Panc1 (cell line): ENCODE results near the gene ARHGEF40. TPM values are rescaled to one million over a fixed set of nuclear protein-coding genes. Genes with fewer than 3 reads are reported as not detected.
A peak's percentile ranks its signal among the peaks of the same experiment; 100 is the strongest.

Experiments used
- ATAC-seq: fragments of 200-7000 bp; cut with Tn5 transposase; 2 replicates; pipeline ENCODE4 v1.9.1; 2020; ENCODE audit warnings: mild to moderate bottlenecking, moderate library complexity
- BruUV-seq: library from RNA; stranded (reverse); fragments of 400-500 nt; replicated peaks from 2 replicates; lab custom pipeline; 2021; lab: Mats Ljungman, UMichigan
- CTCF ChIA-PET: fragments of 300-600 bp; sonication (Branson Sonifier 250); formaldehyde crosslinking; loops from one replicate; lab custom pipeline; 2022; ENCODE audit warnings: antibody characterized with exemption; lab: Charles Lee
- POLR2A ChIA-PET: fragments of 300-600 bp; sonication (Branson Sonifier 250); formaldehyde crosslinking; loops from one replicate; lab custom pipeline; 2022; ENCODE audit warnings: antibody characterized with exemption; lab: Charles Lee
- DNase-seq: peaks from one replicate; pipeline ENCODE4 v3.0.0-alpha.2; 2010; ENCODE audit warnings: low read depth, low spot score
- H3K27ac ChIP-seq: 2 replicates; pipeline ENCODE4 v1.5.1; 2011; ENCODE audit warnings: mild to moderate bottlenecking, low read length, inconsistent platforms
- H3K27me3 ChIP-seq: fragments of 200-500 bp; sonication (Bioruptor generic); 2 replicates; pipeline ENCODE4 v1.6.0; 2014; ENCODE audit warnings: low read length, inconsistent platforms; ENCODE audit not compliant: control insufficient read depth, insufficient read depth
- H3K36me3 ChIP-seq: fragments of 200-500 bp; sonication (Bioruptor generic); 2 replicates; pipeline ENCODE4 v1.5.1; 2014; ENCODE audit warnings: inconsistent platforms, mild to moderate bottlenecking, low read length, moderate library complexity; ENCODE audit not compliant: control insufficient read depth, insufficient read depth
- H3K4me1 ChIP-seq: 2 replicates; pipeline ENCODE4 v1.5.1; 2011; ENCODE audit warnings: inconsistent platforms, mild to moderate bottlenecking, low read length, moderate library complexity; ENCODE audit not compliant: control insufficient read depth, insufficient read depth
- H3K4me3 ChIP-seq, 2 experiments: 2 replicates each; pipeline ENCODE4 v1.5.1; 2011 to 2012; ENCODE audit warnings: low read depth in 2 of 2, low read length in 2 of 2, mild to moderate bottlenecking in 2 of 2, inconsistent platforms in 1 of 2, moderate library complexity in 1 of 2
- H3K9me3 ChIP-seq: fragments of 200-500 bp; sonication (Bioruptor generic); 2 replicates; pipeline ENCODE4 v1.5.1; 2014; ENCODE audit warnings: low read depth, mild to moderate bottlenecking, inconsistent platforms, low read length, moderate library complexity; ENCODE audit not compliant: control insufficient read depth, insufficient read depth
- POLR2AphosphoS5 ChIP-seq: IDR thresholded peaks from 2 replicates; pipeline ENCODE4 v1.6.1; 2012; ENCODE audit warnings: mild to moderate bottlenecking, low read depth, low read length, moderate library complexity
- SIN3A ChIP-seq: IDR thresholded peaks from 2 replicates; pipeline ENCODE4 v1.6.1; 2012; ENCODE audit warnings: low read depth, mild to moderate bottlenecking, low read length, moderate library complexity, borderline replicate concordance; ENCODE audit not compliant: insufficient read depth
- TCF7L2 ChIP-seq: IDR thresholded peaks from 2 replicates; pipeline ENCODE4 v1.6.1; 2011; ENCODE audit warnings: mild to moderate bottlenecking, low read depth, low read length, inconsistent platforms
- in situ Hi-C: cut with HindIII; loops from 2 replicates; pipeline ENCODE4 v1.10.0; 2016; ENCODE audit warnings: low sequenced_read_pairs, low pct_unique_long_range_greater_than_20kb
- intact Hi-C: fragments of 100-400 bp; cut with micrococcal nuclease; formaldehyde crosslinking; loops from one replicate; pipeline ENCODE4 v1.10.0; 2022; ENCODE audit not compliant: unreplicated experiment
- total RNA-seq: library from RNA; stranded (reverse); gene quantifications from one replicate; pipeline ENCODE4 v1.2.1, GENCODE V29; 2021; ENCODE audit not compliant: unreplicated experiment
- TF ChIP-seq, protein P1 (sequence below), 2 experiments: IDR thresholded peaks; 2 replicates each; pipeline ENCODE4 v1.6.1; 2011 to 2012; ENCODE audit warnings: low read depth in 2 of 2, control low read depth in 1 of 2, low read length in 1 of 2, mild to moderate bottlenecking in 1 of 2, moderate library complexity in 1 of 2; ENCODE audit not compliant: insufficient read depth in 1 of 2
- TF ChIP-seq, protein P2 (sequence below): fragments of 450-650 bp; IDR thresholded peaks from 2 replicates; pipeline ENCODE4 v1.5.1; 2017; ENCODE audit warnings: mild to moderate bottlenecking

ARHGEF40 gene
- total RNA-seq, 1 experiment from 2014 or later: 11.1 TPM

DNA sequence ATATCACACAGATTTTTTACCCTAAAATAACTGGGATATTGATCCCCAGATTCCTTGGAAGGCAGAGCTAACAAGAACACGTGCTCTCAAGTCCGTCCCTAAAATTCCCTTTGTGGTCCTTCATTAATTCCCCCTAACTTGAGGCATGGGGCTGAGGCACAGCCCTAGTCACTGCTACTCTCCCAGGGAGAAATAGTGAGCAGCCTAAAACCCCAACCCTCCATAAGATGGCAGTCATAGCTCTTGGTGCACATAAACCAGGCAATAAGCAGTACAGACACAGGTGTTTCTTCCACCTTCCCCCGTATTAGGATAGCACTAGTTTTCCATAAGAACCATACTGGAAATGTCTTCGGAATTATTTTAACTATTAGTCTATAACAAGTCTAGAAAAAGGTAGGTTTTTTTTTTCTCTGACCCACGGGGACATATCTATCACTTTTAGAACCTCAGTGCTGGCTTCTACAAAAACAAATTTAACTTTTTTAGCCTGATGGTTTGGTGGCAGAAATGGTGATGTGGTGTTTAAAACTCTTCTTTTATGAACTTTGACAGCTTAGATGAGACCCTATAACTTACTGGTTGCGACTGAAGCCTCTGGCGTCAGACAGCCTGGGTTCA is 3.1 kb upstream of the ARHGEF40 start:
- H3K27me3 ChIP-seq: peaks cover 2% of the 10 kb centered on the region; the same call in 1 of the 2 replicates
- DNase-seq: no peak

DNA sequence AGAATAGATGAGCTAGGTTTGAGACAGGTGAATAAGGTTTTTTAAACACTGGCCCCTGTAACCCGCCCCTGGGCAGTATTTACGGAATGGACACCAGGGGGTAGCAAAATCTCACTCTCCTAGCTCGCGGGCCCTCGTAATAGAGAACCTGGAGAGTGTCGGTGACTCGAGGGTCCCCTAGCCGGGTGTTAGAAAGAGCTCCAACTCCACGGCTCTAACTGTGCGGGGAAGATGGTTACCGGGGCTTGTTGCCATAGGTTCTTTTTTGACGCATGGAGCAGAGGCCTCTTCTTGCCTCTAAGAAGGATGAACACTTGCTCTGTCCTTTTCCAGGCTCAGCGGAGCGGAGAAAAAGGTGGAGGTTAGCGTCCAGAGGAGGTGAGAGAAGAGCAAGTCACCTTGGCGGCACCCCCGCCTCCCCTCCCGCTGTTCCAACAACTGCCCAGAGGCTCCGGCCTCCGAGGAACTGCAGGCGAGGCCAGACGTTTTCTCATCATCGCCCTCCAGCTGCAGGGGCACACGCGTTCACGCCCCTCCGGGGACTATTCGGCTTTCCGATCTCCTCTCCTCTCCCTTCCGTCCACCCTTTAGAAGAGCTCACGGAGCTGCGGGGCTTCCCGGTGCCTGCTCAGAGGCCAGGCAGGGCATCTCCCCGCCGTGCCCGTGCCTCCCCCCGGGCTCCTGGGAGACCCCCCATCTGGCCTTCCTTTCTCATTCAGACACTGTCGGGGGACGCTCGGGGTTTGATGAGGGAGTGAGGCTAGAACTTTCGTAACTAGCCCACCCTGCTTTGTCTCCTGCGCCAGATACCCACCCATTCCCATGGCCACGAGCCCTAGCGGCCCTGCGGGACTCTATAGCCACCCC is 1.4 kb upstream of the ARHGEF40 start:
- peaks cover 7% of the 10 kb centered on the region for H3K4me1 ChIP-seq
- POLR2A ChIA-PET: no interaction called here
- DNase-seq: no peak

More for the DNA sequence above, 3.1 kb upstream of the ARHGEF40 start:
- TF ChIP-seq, protein P1, sequence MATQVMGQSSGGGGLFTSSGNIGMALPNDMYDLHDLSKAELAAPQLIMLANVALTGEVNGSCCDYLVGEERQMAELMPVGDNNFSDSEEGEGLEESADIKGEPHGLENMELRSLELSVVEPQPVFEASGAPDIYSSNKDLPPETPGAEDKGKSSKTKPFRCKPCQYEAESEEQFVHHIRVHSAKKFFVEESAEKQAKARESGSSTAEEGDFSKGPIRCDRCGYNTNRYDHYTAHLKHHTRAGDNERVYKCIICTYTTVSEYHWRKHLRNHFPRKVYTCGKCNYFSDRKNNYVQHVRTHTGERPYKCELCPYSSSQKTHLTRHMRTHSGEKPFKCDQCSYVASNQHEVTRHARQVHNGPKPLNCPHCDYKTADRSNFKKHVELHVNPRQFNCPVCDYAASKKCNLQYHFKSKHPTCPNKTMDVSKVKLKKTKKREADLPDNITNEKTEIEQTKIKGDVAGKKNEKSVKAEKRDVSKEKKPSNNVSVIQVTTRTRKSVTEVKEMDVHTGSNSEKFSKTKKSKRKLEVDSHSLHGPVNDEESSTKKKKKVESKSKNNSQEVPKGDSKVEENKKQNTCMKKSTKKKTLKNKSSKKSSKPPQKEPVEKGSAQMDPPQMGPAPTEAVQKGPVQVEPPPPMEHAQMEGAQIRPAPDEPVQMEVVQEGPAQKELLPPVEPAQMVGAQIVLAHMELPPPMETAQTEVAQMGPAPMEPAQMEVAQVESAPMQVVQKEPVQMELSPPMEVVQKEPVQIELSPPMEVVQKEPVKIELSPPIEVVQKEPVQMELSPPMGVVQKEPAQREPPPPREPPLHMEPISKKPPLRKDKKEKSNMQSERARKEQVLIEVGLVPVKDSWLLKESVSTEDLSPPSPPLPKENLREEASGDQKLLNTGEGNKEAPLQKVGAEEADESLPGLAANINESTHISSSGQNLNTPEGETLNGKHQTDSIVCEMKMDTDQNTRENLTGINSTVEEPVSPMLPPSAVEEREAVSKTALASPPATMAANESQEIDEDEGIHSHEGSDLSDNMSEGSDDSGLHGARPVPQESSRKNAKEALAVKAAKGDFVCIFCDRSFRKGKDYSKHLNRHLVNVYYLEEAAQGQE (IDR thresholded peaks at IDR 0.05; ENCODE audit: insufficient read depth in 1 of 2, low read depth in 2 of 2, low read length in 1 of 2): no peak
- TF ChIP-seq TCF7L2: no peak
- TF ChIP-seq, protein P2, sequence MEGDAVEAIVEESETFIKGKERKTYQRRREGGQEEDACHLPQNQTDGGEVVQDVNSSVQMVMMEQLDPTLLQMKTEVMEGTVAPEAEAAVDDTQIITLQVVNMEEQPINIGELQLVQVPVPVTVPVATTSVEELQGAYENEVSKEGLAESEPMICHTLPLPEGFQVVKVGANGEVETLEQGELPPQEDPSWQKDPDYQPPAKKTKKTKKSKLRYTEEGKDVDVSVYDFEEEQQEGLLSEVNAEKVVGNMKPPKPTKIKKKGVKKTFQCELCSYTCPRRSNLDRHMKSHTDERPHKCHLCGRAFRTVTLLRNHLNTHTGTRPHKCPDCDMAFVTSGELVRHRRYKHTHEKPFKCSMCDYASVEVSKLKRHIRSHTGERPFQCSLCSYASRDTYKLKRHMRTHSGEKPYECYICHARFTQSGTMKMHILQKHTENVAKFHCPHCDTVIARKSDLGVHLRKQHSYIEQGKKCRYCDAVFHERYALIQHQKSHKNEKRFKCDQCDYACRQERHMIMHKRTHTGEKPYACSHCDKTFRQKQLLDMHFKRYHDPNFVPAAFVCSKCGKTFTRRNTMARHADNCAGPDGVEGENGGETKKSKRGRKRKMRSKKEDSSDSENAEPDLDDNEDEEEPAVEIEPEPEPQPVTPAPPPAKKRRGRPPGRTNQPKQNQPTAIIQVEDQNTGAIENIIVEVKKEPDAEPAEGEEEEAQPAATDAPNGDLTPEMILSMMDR: peak; percentile 64
- POLR2A ChIA-PET: no interaction called here
- in situ Hi-C loops: no loop called here
- Histone ChIP-seq H3K27ac (no peak overlapping the region), H3K4me1 (peaks cover 6% of the 10 kb centered on the region), H3K4me3 (no peak overlapping the region), H3K36me3 (no peaks in the 10 kb centered on the region), H3K9me3 (no peaks in the 10 kb centered on the region)
- BruUV-seq: no TSS peak
- intact Hi-C loops: loop anchor here (5.0 kb wide), 1 partner anchor 40 kb away; no protein-coding TSS in a partner anchor
- no peak for ATAC-seq
- CTCF ChIA-PET: interaction anchor here (0.7 to 1.9 kb wide), 6 partner anchors 22 to 734 kb away, joined by 3 to 14 read pairs (median 6); no protein-coding TSS in a partner anchor

More for the DNA sequence above, 1.4 kb upstream of the ARHGEF40 start:
- no peak for TF ChIP-seq TCF7L2
- no peak for TF ChIP-seq POLR2AphosphoS5
- TF ChIP-seq SIN3A: no peak
- TF ChIP-seq, protein P1 (IDR thresholded peaks at IDR 0.05; ENCODE audit: insufficient read depth in 1 of 2, low read depth in 2 of 2, low read length in 1 of 2): no peak
- TF ChIP-seq, protein P2: peak; percentile 75
- Histone ChIP-seq H3K36me3 (no peaks in the 10 kb centered on the region), H3K27me3 (0 out of 2 replicates have a peak, but pooled peaks cover 2% of the 10 kb centered on the region), H3K27ac (no peak overlapping the region), H3K4me3 (peak overlapping the region; percentile 54 to 62; a peak in 3 of 4 replicates), H3K9me3 (no peaks in the 10 kb centered on the region)
- in situ Hi-C loops: no loop called here
- no TSS peak for BruUV-seq
- ATAC-seq: peak; percentile 61
- intact Hi-C loops: loop anchor here (1.0 to 5.0 kb wide), 2 partner anchors 24 to 39 kb away; no protein-coding TSS in a partner anchor
- CTCF ChIA-PET: interaction anchor here (0.6 to 1.9 kb wide), 7 partner anchors 14 to 54 kb away, joined by 3 to 10 read pairs (median 3); no protein-coding TSS in a partner anchor
